H54 (cell line): ENCODE data around the gene ZC3H11A.
"Not testable (repeated sequence)": the region's sequence is repeated elsewhere in the genome, so short reads cannot be mapped to it uniquely, and the experiment has no call there.

ENCODE experiments used
- DNase-seq: peaks from one replicate; pipeline ENCODE4 v3.0.0; 2011; ENCODE audit warnings: low spot score, mixed read lengths; ENCODE audit not compliant: insufficient read length
- FAIRE-seq: peaks from 3 replicates; lab custom pipeline; 2011; peaks lifted over from hg19 to GRCh38; lab: Jason Lieb, UNC
- POLR2A ChIP-seq: IDR thresholded peaks from 2 replicates; pipeline ENCODE4 v1.6.1; 2011; ENCODE audit warnings: low read depth, mild to moderate bottlenecking, low read length

Gene ZC3H11A

GRCh38 chr1:203768256-203768655 lies 27.2 kb upstream of the ZC3H11A start:
- no peak for FAIRE-seq
- DNase-seq, result no peak
- TF ChIP-seq POLR2A, result no peak

- no peak for TF ChIP-seq POLR2A
- no peak for DNase-seq
- FAIRE-seq, result no peak
Observed at GRCh38 chr1:203769505-203770343, 25.7 kb upstream of the ZC3H11A start.

- FAIRE-seq (no peak), DNase-seq (no peak)
- no peak for TF ChIP-seq POLR2A
Observed at GRCh38 chr1:203771901-203772301, 23.5 kb upstream of the ZC3H11A start.

- TF ChIP-seq POLR2A, result no peak
- FAIRE-seq, result no peak
- DNase-seq, result no peak
Observed at GRCh38 chr1:203772836-203773235, 22.6 kb upstream of the ZC3H11A start.

GRCh38 chr1:203776636-203777035 lies 18.8 kb upstream of the ZC3H11A start:
- DNase-seq (no peak), FAIRE-seq (no peak)
- TF ChIP-seq POLR2A, result no peak

- FAIRE-seq (no peak), DNase-seq (no peak)
- TF ChIP-seq POLR2A, result no peak
Observed at GRCh38 chr1:203777596-203777995, 17.8 kb upstream of the ZC3H11A start.

- FAIRE-seq (no peak), DNase-seq (no peak)
- TF ChIP-seq POLR2A, result no peak
Observed at GRCh38 chr1:203778146-203778545, 17.3 kb upstream of the ZC3H11A start.

- FAIRE-seq (no peak), DNase-seq (no peak)
- no peak for TF ChIP-seq POLR2A
Observed at GRCh38 chr1:203778789-203779188, 16.6 kb upstream of the ZC3H11A start.

GRCh38 chr1:203781962-203782361 lies 13.5 kb upstream of the ZC3H11A start:
- DNase-seq (no peak), FAIRE-seq (no peak)
- no peak for TF ChIP-seq POLR2A

GRCh38 chr1:203789966-203790365 lies 5.5 kb upstream of the ZC3H11A start:
- TF ChIP-seq POLR2A, result no peak
- DNase-seq (no peak), FAIRE-seq (no peak)

- no peak for TF ChIP-seq POLR2A
- DNase-seq (no peak), FAIRE-seq (no peak)
Observed at GRCh38 chr1:203791498-203791897, 3.9 kb upstream of the ZC3H11A start.

GRCh38 chr1:203792486-203792885 lies 2.9 kb upstream of the ZC3H11A start:
- no peak for FAIRE-seq
- DNase-seq, result no peak
- TF ChIP-seq POLR2A, result no peak

GRCh38 chr1:203793561-203793960 lies 1.9 kb upstream of the ZC3H11A start:
- FAIRE-seq, DNase-seq: not testable (repeated sequence)

GRCh38 chr1:203794764-203795440 lies 521 bp upstream of the ZC3H11A start:
- FAIRE-seq (no peak), DNase-seq (no peak)
- TF ChIP-seq POLR2A, result no peak

- TF ChIP-seq POLR2A, result no peak
- FAIRE-seq (no peak), DNase-seq (no peak)
Observed at GRCh38 chr1:203796236-203796605, 798 bp downstream of the ZC3H11A start.

GRCh38 chr1:203797216-203797615 lies 1.8 kb downstream of the ZC3H11A start:
- DNase-seq (no peak), FAIRE-seq (no peak)
- no peak for TF ChIP-seq POLR2A
